Amniotic stem cell (primary cell): ENCODE data around the gene SPINK4.
A peak's percentile ranks its signal among the peaks of the same experiment; 100 is the strongest.

Experiments used
- DNase-seq: peaks from one replicate; lab custom pipeline; 2025; lab: John Stamatoyannopoulos, UW

Gene SPINK4

DNA sequence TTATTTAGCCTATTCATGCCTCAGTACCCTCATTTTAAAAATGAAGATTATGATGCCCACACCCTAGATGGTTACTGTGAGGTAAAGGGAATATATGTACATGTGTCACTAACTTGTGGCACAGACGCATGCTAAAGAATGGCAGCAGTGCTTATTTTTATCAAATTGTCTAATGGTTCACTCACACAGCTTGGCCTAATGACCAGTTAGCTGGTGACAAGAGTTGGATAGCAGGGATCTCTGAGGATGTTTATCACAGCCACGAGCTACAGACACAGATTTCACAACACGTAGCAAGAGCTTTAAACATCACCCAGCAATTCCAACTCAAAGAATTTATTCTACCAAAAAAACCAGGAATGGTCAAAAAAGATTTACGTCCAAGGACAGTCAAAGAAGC is 17.3 kb downstream of the SPINK4 start:
- DNase-seq: no peak

DNA sequence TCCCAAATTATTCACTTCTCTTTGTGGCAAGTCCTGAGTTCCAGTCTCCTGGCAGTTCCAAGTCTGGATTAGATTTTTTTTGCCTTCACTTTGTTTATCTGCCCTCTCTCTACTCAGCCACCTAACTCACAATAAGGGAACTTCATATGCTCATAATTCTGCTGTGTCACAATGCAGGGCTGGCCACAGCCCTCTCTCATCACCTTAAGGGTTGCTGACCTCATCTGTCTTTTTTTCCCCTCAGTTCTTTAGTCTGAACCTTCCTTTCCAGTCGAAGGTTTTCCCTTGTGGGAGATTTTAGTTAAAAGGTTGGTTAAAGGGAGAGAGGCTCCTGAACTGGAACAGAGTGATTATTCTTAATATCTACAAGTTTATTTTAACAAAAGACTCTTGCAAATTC is 20.4 kb downstream of the SPINK4 start:
- DNase-seq: no peak

DNA sequence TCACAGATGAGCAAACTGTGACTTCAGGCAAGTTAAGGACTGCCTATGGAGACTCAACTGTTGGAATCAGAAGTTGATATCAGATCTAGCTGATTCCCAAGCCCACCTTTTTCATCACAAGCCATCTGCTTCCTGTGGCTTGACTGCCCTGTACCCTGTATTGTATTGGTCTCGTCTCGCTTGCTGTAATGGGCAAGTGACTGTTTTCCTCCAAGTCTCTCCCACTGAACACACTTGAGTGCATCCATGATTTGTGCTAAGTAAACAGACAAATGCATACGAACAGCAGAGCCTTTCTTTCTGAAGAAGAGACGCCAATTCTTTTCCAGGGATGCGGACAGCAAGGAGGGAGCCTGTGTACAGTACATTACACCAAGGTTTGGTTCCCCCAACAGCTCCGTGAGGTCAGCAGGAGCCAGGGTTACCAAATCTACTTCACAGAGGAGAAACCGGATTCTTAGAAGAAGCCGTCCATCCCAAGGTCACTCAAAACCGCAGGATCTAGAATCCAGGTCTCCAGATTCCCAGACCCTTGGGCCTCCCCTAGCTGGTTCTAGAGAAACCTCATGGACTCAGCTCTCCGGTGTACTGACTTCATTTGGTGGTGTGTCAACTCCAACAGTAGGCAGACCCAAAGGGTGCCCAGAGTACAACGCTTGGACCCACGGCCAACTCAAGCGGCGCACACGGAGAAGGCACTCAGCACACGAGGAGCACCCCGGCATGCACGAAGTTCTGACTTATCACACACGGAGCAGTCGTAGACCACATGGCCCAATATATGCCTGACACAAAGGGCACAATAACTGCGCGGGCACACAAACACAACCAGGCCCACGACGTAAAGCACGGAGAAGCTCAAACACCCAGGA is 23.4 kb downstream of the SPINK4 start:
- peak; percentile 12 for DNase-seq

GRCh38 chr9:33264003-33264472 is 24.1 kb downstream of the SPINK4 start:
- DNase-seq: no peak

GRCh38 chr9:33264473-33265177 is 24.7 kb downstream of the SPINK4 start, which contains the start of the genes BAG1 and CHMP5:
BAG1 (minus strand) TSS chr9:33264708.
CHMP5 (plus strand) TSS chr9:33265049; CDS start chr9:33265079, 30 bp downstream.
- DNase-seq: peak; percentile 96

- DNase-seq: no peak
These were observed 25.4 kb downstream of the SPINK4 start for GRCh38 chr9:33265211-33265865.

DNA sequence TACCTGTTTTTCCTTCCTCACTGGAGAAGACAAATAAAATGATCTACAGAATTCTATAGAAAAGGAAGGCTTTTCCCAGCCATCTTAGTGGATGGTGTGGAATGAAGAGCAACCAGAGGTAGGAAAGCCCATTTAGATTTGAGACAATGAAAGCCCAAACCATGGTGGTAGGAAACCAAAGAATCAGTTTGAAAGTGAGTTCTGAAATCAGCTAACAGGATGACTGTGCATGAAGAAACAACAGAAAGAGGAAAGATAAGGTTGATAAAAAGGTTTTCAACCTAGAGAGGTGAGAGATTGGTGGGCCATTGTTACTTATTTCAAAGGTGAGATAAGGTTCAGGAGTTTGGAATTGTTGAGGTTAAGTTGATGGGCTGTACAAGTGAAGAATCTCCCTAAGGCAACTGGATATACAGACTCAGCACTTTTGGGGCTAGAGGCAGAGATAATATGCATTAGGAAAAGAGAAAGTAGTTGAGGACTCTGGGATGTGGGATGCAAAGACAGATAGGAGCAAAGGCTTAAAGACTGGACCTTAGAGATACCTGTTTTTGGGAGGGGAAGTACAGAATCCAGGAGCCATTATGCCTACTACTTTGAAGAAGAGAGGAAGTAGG is 27.3 kb downstream of the SPINK4 start:
- no peak for DNase-seq

DNA sequence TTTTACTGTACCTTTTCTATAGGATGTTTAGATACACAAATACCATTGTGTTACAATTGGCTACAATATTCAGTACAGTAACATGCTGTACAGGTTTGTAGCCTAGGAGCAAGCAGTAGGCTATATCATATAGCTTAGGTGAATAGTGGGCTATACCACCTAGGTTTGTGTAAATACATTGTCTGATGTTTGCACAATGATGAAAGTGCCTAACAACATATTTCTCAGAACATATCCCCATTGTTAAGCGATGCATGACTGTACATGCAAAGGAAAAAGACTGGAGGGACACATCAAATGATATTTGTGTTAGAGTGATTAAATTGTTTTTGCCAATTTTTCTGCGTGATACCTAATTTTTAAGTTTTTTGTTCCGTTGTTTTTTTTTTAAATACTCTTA is 30.2 kb downstream of the SPINK4 start:
- no peak for DNase-seq

GRCh38 chr9:33272061-33272460 is 32.1 kb downstream of the SPINK4 start:
- no peak for DNase-seq

GRCh38 chr9:33273266-33273971 is 33.5 kb downstream of the SPINK4 start:
- no peak for DNase-seq

- no peak for DNase-seq
These were observed 34.0 kb downstream of the SPINK4 start for GRCh38 chr9:33273972-33274328.

GRCh38 chr9:33277484-33277883 is 37.5 kb downstream of the SPINK4 start:
- no peak for DNase-seq

DNA sequence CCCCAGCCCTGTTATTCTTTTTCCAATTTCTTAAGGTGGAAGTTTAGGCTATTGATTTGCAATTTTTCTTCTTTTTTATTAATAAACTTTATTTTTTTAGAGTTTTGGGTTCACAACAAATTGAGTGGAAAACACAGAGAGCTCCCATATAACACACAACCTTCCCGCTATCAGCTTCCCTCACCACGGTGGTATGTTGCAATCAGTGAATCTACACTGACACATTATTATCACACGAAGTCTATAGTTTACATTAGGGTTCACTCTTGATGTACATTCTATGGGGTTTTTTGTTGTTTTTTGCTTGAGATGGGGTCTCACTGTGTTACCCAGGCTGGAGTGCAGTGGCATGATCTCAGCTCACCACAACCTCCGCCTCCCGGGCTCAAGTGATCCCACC is 45.5 kb downstream of the SPINK4 start:
- no peak for DNase-seq

- DNase-seq: peak; percentile 47
These were observed 47.1 kb downstream of the SPINK4 start for GRCh38 chr9:33287087-33287490.

DNA sequence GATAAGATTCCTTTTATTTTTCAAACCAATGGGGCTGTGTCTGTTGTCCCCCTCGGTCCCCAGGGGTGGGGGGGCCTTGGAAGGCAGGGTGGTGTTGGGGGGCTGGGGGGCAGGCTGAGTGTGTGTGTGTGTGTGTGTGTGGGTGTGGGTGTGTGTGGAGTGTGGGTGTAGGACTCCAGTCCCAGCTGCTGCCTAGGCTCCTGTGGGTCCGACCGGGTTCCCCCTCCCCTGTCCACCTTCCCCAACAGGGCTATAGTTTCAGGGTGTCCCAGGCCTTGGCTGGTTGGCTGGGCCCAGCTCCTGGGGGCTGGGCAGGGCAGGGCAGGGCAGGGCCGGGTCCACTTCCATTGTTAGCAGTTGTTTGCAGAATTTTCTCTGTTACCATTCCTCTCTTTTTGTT is 48.3 kb downstream of the SPINK4 start:
- DNase-seq: no peak

DNA sequence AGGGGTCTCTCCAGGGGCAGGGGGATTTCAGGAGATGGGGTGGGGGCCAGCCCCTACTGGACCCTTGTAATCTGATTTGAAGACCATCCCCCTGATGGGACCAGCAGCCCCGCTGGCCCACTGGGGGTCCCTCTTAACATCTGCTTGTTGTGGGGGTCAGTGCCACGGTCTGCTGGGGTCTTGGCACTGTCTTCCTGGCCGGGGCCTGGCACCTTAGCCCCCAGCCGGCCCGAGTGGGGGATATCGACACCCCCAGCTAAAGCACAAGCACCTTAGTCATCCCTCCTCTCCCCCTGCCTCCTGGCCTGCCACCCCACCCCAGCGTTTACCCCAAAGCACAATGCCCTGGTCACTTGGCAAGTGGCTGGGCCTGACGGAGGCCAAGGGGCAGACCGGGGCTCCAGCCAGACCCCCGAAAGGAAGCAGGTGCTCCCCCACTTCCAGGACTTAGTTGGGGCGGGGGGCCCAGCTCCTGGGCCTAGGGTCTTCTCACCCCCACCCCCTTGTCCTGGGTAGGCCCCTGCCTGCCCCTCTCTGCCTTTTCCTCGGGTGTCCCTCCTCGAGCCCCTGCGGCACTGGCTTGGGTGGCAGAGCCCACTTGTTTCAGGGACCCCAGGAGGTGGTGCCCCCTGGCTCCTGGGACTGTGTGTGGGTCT is 49.0 kb downstream of the SPINK4 start:
- no peak for DNase-seq

GRCh38 chr9:33289496-33289895 is 49.5 kb downstream of the SPINK4 start:
- DNase-seq: no peak

DNA sequence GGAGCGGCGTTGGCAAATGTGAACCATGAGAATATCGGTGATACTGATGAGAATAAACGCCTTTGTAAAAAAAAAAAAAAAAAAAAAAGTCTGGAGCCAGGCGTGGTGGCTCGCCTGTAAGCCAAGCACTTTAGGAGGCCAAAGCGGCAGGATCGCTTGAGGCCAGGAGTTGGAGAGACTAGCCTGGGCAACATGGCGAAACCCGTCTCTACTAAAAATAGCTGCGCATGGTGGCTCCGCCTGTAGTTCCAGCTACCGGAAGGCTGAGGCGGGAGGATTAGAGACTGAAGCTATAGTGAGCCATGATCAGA is 49.9 kb downstream of the SPINK4 start:
- DNase-seq: no peak

DNA sequence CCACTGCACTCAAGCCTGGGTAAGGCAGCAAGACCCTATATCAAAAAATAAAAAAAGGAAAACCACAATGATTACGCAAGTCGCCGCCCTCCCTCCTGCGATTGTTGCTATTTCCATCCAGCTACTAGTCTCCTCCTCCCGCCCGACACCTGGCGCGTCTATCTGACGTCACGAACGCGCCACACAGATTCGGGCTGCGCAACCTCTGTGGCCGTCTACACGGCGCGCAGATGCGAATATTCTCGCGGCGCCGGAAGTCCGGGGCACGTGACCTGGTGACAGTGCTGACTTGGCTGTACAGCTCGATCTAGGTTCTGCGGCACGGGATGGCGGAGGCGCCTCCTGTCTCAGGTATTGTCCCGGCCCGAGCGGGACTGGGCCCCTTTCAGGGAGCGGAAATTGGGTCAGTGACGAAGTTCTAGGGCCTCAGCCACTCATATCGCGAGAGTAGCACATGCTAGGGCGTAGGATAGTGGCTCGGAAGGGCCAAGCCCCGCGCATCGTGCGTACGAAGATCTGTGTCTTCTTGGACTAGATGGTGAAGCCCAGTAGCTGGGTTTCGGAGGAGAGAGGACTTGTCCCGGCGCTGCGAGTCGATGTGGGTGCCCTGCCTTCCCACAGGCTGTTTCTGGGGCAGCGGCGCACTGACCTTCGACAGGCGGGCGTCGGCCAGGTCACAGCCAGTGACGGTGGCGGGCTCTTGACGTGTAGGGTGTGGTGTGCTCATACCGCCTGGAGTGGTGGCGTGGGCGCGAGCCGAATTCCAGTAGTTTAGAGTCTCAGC is 50.5 kb downstream of the SPINK4 start, which contains the start of gene NFX1:
Gene NFX1 (plus strand): TSS at position 270 of the 784 bp plus-strand sequence. CDS start 57 bp downstream, at position 327.
- DNase-seq: peak; percentile 87

GRCh38 chr9:33291031-33291397 is 51.0 kb downstream of the SPINK4 start:
- DNase-seq: no peak
